Adrenal gland (tissue), 12 donors: Measurements from ENCODE around the gene IMMP2L. TPM values are rescaled to one million over a fixed set of nuclear protein-coding genes. Genes with fewer than 3 reads are reported as not detected.

Experiments used
- DNase-seq, 7 donors: peaks; one replicate each; pipeline ENCODE4 v3.0.0-alpha.2; 2019 to 2020
- H3K27ac ChIP-seq, 5 donors: fragments of 200-600 bp; sonication (generic) in 4 of 5; 1 replicate in 3 of 5; 2 replicates in 2 of 5; pipeline versions ENCODE4 v1.5.1 to v1.8.0; 2016 to 2020; ENCODE audit warnings: mild to moderate bottlenecking in 1 of 5
- H3K27me3 ChIP-seq: fragments of 200-600 bp; 2 replicates; pipeline ENCODE4 v1.8.0; 2021
- H3K36me3 ChIP-seq, 2 donors: fragments of 200-600 bp; replicated peaks in 1 of 2; 1 replicate in 1 of 2; 2 replicates in 1 of 2; pipeline versions ENCODE4 v1.5.1 to v1.8.0; 2018 to 2022
- H3K4me1 ChIP-seq, 2 donors: fragments of 200-600 bp; replicated peaks in 1 of 2; 1 replicate in 1 of 2; 2 replicates in 1 of 2; pipeline versions ENCODE4 v1.5.1 to v1.8.0; 2018 to 2021
- H3K4me3 ChIP-seq, 4 donors: fragments of 200-600 bp; sonication (generic) in 3 of 4; one replicate each; pipeline ENCODE4 v1.5.1; 2016 to 2018
- H3K9me3 ChIP-seq, 3 donors: fragments of 200-600 bp; sonication (generic) in 1 of 3; replicated peaks in 1 of 3; 1 replicate in 2 of 3; 2 replicates in 1 of 3; pipeline versions ENCODE4 v1.5.1 to v1.8.0; 2016 to 2021
- CTCF ChIP-seq, 6 experiments: fragments of 450-650 bp in 4 of 6; fragments of 200-600 bp in 2 of 6; sonication (generic) in 1 of 6; IDR thresholded peaks; 1 replicate in 5 of 6; 2 replicates in 1 of 6; pipeline versions ENCODE4 v1.5.1 to v1.8.0; 2016 to 2021; ENCODE audit warnings: antibody characterized with exemption in 6 of 6, mild to moderate bottlenecking in 2 of 6, moderate library complexity in 1 of 6
- POLR2A ChIP-seq, 2 donors: fragments of 450-650 bp; IDR thresholded peaks; one replicate each; pipeline ENCODE4 v1.6.1; 2017; ENCODE audit warnings: antibody characterized with exemption in 2 of 2, mild to moderate bottlenecking in 2 of 2, moderate library complexity in 1 of 2
- WGBS, 4 donors: extraction: QIAGEN DNeasy Blood & Tissue Kit in 2 of 4; methylation state at CpG; one replicate each; pipeline versions ENCODE4 v1.1.5 to v1.1.7; 2013 to 2017; 5-methylcytosine and 5-hydroxymethylcytosine counted together
- intact Hi-C, 2 donors: fragments of 100-400 bp; cut with DNase I; formaldehyde crosslinking; loops; one replicate each; pipeline versions ENCODE4 v1.14.1 to v1.15.0; 2022 to 2023
- polyA plus RNA-seq, 3 donors: library from polyadenylated mRNA; stranded (reverse); fragments of 200-250 nt in 2 of 3; fragments of 350-450 nt in 1 of 3; fragmentation: Illumina TruSeq in 1 of 3; extraction: RNeasy Lipid Tissue Mini Kit (QIAGEN cat#74804) in 1 of 3; gene quantifications; one replicate each; pipeline ENCODE4 v1.2.3, GENCODE V29; 2013 to 2014
- total RNA-seq, 9 donors: library from RNA; depleted of rRNA in 4 of 9; stranded (reverse); fragments of >200 nt in 4 of 9; fragments of 120-200 nt in 1 of 9; fragmentation: NEBNext Ultra II Directional in 1 of 9; extraction: Animal tissue kit (Norgen Biotek cat#: 25700) in 1 of 9; gene quantifications; one replicate each; pipeline versions ENCODE4 v1.1.0 to v1.2.4, GENCODE V29; 2013 to 2023
- donor health status: healthy with polysubstance abuse.
- donor health status: Bipolar disorder and iron deficiency.
- donor health status: DM: yes; HTN: yes; CAD: no.
- donor health status: DM: no; HTN: no; CAD: no.
- donor health status: DM: no; HTN: no; CAD: no.
- donor health status: DM: yes; HTN: yes; CAD: no.

The IMMP2L gene
- total and polyA plus RNA-seq, 12 donors: 13.4 to 34.1 (median 25.3) TPM

- TF ChIP-seq POLR2A (IDR thresholded peaks at IDR 0.05) (no peak), CTCF (IDR thresholded peaks at IDR 0.05) (no peak)
- no peak overlapping the region for H3K4me3 ChIP-seq
- H3K27me3 ChIP-seq: no peaks in the 10 kb centered on the region
- H3K4me1 ChIP-seq: no peaks in the 10 kb centered on the region
- no peak overlapping the region for H3K27ac ChIP-seq
- intact Hi-C loops: no loop called here
- no peaks in the 10 kb centered on the region for H3K9me3 ChIP-seq
- no peak for DNase-seq
- H3K36me3 ChIP-seq: no peaks in the 10 kb centered on the region
- 55 to 61% (median 58%) methylated on average over 3 of the region's 3 CpGs for WGBS, 4 donors
Measured at GRCh38 chr7:110786328-110786965, 775.8 kb downstream of the IMMP2L start.

DNA sequence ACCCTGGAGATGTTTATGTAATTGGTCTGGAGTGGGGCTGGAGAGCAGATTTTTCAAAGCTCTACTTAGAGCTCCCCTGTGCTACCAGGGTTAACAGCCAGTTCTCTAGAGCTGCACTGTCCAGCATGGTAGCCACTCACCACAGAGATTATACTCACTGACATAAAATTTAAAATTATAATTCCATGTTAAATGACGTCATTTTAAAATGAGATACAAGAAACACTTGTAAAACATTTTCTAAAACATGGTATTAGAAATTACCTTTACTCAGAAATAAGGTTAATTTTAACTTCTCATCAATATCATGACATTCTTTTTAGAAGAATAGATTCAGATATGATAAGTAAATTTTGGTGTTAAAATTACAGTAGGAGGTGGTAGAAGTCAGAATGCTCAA, 777.5 kb downstream of the IMMP2L start:
- 90 to 96% (median 91%) methylated on average over 1 of the region's 1 CpG for WGBS, 4 donors

GRCh38 chr7:110780712-110781111, 781.6 kb downstream of the IMMP2L start:
- TF ChIP-seq CTCF (IDR thresholded peaks at IDR 0.05) (no peak), POLR2A (IDR thresholded peaks at IDR 0.05) (no peak)
- Histone ChIP-seq H3K27ac (no peak overlapping the region), H3K4me3 (no peak overlapping the region), H3K4me1 (no peaks in the 10 kb centered on the region), H3K9me3 (no peaks in the 10 kb centered on the region), H3K27me3 (no peaks in the 10 kb centered on the region), H3K36me3 (no peaks in the 10 kb centered on the region)
- intact Hi-C loops: no loop called here
- DNase-seq: no peak

More for the DNA sequence above, 777.5 kb downstream of the IMMP2L start:
- no peaks in the 10 kb centered on the region for H3K36me3 ChIP-seq
- no peak overlapping the region for H3K4me3 ChIP-seq
- TF ChIP-seq CTCF (IDR thresholded peaks at IDR 0.05) (no peak), POLR2A (IDR thresholded peaks at IDR 0.05) (no peak)
- H3K9me3 ChIP-seq: no peaks in the 10 kb centered on the region
- H3K27ac ChIP-seq: no peak overlapping the region
- H3K27me3 ChIP-seq: no peaks in the 10 kb centered on the region
- intact Hi-C loops: no loop called here
- no peaks in the 10 kb centered on the region for H3K4me1 ChIP-seq
- no peak for DNase-seq

DNA sequence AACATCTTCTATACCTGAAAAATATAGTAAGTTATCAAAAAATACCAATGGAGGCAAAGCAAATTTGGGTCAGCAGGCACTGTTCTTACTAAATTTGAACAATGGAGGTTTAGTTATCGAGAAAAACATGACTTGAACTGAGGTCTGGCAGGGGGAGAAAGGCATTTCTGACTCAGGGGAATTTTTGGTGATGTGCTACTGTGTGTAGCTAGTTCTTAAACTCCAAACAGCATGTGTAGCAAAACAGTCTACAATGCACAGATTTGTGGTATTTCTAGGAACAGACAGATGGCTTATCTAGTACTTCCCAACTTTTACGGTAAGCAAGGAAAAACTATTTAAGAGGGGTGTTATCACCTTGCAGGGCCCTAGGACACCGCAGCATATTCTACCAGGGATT, 783.0 kb downstream of the IMMP2L start:
- no peaks in the 10 kb centered on the region for H3K27me3 ChIP-seq
- no peak for TF ChIP-seq CTCF (IDR thresholded peaks at IDR 0.05)
- TF ChIP-seq POLR2A (IDR thresholded peaks at IDR 0.05): no peak
- no peaks in the 10 kb centered on the region for H3K9me3 ChIP-seq
- intact Hi-C loops: no loop called here
- H3K27ac ChIP-seq: no peak overlapping the region
- H3K4me3 ChIP-seq: no peak overlapping the region
- H3K36me3 ChIP-seq: no peaks in the 10 kb centered on the region
- H3K4me1 ChIP-seq: no peaks in the 10 kb centered on the region
- WGBS, 4 donors: 94 to 99% (median 97%) methylated on average over 3 of the region's 3 CpGs
- no peak for DNase-seq
